ENCODE results near the gene MEPCE. TPM values are rescaled to one million over a fixed set of nuclear protein-coding genes. Genes with fewer than 3 reads are reported as not detected.
A peak's percentile ranks its signal among the peaks of the same experiment; 100 is the strongest.

Gene MEPCE
- total RNA-seq, 1 donor from 2014 or later, result 38.5 TPM

DNA sequence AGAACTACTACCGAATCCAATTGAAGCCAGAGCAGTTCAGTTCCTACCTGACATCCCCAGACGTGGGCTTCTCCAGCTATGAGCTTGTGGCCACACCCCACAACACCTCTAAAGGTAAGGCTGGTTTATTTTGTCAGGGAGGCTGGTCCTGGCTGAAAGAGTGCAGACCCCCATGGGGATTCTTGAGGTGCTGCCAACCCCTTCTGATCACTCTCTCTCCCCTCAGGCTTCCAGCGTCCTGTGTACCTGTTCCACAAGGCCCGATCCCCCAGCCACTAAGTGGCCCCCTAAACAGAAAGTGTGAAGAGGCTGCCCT lies 3.6 kb downstream of the MEPCE start:
- TF ChIP-seq, protein P1, sequence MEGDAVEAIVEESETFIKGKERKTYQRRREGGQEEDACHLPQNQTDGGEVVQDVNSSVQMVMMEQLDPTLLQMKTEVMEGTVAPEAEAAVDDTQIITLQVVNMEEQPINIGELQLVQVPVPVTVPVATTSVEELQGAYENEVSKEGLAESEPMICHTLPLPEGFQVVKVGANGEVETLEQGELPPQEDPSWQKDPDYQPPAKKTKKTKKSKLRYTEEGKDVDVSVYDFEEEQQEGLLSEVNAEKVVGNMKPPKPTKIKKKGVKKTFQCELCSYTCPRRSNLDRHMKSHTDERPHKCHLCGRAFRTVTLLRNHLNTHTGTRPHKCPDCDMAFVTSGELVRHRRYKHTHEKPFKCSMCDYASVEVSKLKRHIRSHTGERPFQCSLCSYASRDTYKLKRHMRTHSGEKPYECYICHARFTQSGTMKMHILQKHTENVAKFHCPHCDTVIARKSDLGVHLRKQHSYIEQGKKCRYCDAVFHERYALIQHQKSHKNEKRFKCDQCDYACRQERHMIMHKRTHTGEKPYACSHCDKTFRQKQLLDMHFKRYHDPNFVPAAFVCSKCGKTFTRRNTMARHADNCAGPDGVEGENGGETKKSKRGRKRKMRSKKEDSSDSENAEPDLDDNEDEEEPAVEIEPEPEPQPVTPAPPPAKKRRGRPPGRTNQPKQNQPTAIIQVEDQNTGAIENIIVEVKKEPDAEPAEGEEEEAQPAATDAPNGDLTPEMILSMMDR (IDR thresholded peaks at IDR 0.05; ENCODE audit: unreplicated experiment), result no peak
- Mint-ChIP-seq H3K27me3 (ENCODE audit: low read depth) (peaks cover 1% of the 10 kb centered on the region), H3K36me3 (peaks cover 6% of the 10 kb centered on the region), H3K27ac (peak overlapping the region; percentile 44), H3K9me3 (no peaks in the 10 kb centered on the region), H3K4me3 (no peak overlapping the region), H3K4me1 (peaks cover 43% of the 10 kb centered on the region)
- no peak for DNase-seq (ENCODE audit: low spot score in 2 of 2, unreplicated experiment in 2 of 2)

DNA sequence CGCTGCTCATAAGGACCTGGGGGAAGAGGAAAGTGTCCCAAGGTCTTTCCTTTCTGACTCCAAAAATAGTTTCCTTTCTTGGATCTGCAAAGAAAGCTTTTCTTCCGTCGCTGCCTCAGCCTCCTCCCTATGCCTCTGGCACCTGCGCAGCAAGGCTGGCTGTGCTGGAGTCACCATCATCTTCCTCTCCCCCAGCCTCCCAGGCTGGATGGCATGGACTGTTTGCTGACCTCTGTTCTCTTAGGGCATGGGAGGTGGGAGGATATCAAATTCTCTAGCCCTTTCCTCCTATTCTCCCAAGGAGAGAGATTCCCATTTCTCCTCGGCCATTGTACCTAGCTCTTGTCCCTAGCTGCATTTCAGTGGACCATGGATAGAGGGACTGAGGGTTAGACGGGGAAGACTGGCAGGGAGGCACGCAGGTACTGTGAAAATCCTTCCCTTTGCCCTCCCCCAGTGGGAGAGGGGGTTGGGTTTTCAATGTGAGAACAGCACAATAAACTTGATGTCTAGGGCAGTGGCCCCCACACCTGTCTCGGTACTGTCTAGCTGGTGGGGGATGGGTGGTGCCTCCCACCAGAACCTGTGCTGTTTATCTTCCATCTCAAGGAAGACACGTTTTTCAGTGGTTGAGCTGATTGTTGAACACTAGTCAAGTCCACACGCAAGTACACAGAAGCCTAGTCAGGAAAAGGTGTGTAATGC lies 4.1 kb downstream of the MEPCE start:
- TF ChIP-seq, protein P1 (IDR thresholded peaks at IDR 0.05; ENCODE audit: unreplicated experiment), result no peak
- no peaks in the 10 kb centered on the region for H3K9me3 Mint-ChIP-seq
- H3K27ac Mint-ChIP-seq, result peak overlapping the region; percentile 64
- peaks cover 43% of the 10 kb centered on the region for H3K4me1 Mint-ChIP-seq
- DNase-seq (ENCODE audit: low spot score in 2 of 2, unreplicated experiment in 2 of 2), result no peak
- peaks cover 6% of the 10 kb centered on the region for H3K36me3 Mint-ChIP-seq
- H3K4me3 Mint-ChIP-seq, result peak overlapping the region; percentile 78
- H3K27me3 Mint-ChIP-seq (ENCODE audit: low read depth), result peaks cover 1% of the 10 kb centered on the region

DNA sequence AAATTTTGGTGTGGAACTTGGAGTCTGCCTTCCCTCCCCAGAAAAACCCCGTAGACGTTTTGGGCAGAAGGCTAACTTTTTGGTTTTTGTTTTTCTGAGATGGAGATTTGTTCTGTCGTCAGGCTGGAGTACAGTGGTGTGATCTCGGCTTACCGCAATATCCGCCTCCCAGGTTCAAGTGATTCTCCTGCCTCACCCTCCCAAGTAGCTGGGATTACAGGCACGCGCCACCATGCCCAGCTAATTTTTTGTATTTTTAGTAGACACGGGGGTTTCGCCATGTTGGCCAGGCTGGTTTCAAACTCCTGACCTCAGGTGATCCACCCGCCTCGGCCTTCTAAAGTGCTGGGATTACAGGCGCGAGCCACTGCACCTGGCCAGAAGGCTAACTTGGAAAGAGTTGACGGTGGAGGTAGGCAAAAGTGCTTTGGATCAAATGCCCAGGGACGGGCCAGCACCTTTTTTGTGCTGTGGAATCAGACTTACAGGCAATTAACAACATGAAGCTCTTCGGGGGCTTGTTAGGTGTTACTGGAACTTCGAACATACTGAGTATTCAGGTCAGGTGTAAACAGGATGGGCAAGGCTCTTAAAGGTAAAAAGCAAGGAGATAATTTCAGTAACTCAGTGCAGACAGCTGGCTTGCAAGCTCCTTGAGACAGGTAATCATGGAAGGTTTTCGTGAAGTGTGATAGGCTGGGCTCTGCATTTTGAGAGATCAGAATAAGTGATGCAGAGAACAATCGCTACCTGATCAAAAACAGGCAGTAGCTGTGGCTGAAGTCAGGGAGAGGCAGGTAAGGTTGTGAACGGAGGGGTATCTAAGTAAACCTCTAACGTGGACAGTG lies 4.9 kb downstream of the MEPCE start:
- peaks cover 6% of the 10 kb centered on the region for H3K36me3 Mint-ChIP-seq
- H3K27ac Mint-ChIP-seq, result peak overlapping the region; percentile 64
- DNase-seq (ENCODE audit: low spot score in 2 of 2, unreplicated experiment in 2 of 2), result no peak
- no peaks in the 10 kb centered on the region for H3K9me3 Mint-ChIP-seq
- peak overlapping the region; percentile 78 for H3K4me3 Mint-ChIP-seq
- peaks cover 43% of the 10 kb centered on the region for H3K4me1 Mint-ChIP-seq
- peaks cover under 1% of the 10 kb centered on the region for H3K27me3 Mint-ChIP-seq (ENCODE audit: low read depth)
- TF ChIP-seq, protein P1 (IDR thresholded peaks at IDR 0.05; ENCODE audit: unreplicated experiment), result no peak

DNA sequence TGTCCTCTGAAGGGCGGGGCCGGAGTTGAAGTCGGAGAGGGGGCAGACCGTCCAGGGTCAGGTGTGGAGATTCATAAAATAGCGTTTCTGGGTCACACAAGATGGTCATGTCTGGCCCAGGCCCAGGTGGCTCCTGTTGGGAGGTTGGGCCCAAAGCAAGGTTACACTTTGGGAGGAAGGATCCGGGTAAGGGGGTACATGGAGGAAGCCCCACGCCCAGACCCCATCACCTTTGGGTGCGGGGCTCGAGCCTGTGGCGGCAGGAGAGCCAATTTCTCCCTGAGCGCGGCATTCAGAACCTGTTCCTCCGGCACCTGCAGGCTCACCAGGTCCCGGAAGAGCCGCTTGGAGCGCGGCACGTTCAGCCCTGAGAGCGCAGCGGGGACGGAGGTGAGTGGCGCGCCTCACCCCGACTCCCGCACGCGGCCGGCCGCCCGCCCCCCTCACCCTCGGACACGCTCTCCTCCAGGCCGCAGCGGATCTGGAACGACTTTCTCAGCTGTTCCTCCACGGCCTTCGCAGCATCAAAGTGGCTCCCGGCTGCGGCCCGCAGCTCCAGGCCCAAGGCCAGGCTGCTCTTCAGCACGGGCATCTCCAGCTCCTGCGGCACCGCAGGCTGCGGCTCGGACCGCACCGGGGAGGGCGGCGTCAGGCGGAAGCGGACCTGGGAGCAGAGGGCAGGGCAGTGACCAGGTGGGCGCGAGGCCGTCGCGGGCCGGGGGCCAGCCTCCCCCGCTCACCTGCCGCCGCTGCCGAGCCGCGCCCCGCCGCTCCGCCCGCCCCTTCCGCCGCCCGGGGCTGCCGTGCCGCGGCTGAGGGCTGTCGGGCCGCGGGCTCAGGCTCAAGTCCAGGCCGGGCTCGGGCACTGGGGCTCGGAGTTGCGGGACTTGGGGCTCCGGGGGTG lies 6.0 kb downstream of the MEPCE start:
- Mint-ChIP-seq H3K9me3 (no peaks in the 10 kb centered on the region), H3K4me1 (peaks cover 39% of the 10 kb centered on the region), H3K36me3 (peaks cover 6% of the 10 kb centered on the region), H3K27me3 (ENCODE audit: low read depth) (no peaks in the 10 kb centered on the region), H3K4me3 (peak overlapping the region; percentile 89), H3K27ac (peak overlapping the region; percentile 77)
- TF ChIP-seq, protein P1 (IDR thresholded peaks at IDR 0.05; ENCODE audit: unreplicated experiment), result no peak
- DNase-seq (ENCODE audit: low spot score in 2 of 2, unreplicated experiment in 2 of 2), result peak in 1 of 2 experiments; percentile 64

Data from mesothelial cell of epicardium (in vitro differentiated cells).